NCI-H1105 treated with DMSO at 0.1 percent for 48 hours (cell line): ENCODE results near the gene TF.
"Not testable (repeated sequence)": the region's sequence is repeated elsewhere in the genome, so short reads cannot be mapped to it uniquely, and the experiment has no call there.

Experiments
- DNase-seq: peaks from one replicate; lab custom pipeline; 2025; lab: John Stamatoyannopoulos, UW

The TF gene

DNA sequence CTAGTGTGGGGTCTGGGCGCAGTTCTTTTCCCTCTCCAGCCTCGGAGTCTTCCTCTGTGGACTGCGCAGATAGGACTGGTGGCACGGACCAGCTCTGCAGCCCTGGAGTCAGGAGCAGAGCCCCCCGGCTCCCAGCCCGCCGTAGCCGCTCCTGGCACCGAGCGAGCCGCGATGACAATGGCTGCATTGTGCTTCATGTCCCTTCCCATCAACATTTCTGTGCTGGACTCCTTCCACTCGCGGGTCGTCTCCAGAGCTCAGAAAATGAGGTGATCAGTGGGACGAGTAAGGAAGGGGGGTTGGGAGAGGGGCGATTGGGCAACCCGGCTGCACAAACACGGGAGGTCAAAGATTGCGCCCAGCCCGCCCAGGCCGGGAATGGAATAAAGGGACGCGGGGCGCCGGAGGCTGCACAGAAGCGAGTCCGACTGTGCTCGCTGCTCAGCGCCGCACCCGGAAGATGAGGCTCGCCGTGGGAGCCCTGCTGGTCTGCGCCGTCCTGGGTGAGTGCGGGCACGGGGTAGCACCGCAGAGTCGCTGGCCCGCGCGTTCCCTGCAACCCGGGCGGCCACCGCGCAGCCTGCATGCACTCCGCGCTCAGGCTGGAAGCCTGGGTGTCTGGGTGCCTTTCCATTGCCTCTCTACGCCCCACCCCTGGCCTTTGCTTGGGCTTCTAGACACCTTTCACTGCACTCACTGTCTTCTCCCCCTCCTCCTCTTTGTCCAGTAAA lies at the start of gene TF:
Gene TF (plus strand): TSS at position 413 of the 731 bp plus-strand sequence. CDS start 48 bp downstream, at position 461.
- no peak for DNase-seq

GRCh38 chr3:133697960-133698359 lies 48.2 kb upstream of the TF start:
- DNase-seq: no peak

DNA sequence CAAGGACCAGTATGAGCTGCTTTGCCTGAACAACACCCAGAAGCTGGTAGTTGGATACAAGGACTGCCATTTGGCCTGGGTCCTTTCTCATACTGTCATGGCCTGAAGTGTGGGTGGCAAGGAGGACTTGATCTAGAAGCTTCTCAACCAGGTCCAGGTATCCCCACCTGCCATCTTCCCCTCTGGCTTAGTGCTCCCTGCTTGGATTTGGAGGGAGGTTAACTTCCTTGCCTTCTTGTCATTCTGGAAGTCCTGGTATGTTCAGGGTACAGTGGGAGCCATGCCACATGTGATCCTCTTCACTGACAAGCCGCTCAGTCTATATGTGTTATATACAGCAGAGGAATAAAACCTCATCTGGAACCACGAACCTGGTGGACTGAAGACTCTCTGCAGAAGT lies 46.7 kb upstream of the TF start:
- no peak for DNase-seq

DNA sequence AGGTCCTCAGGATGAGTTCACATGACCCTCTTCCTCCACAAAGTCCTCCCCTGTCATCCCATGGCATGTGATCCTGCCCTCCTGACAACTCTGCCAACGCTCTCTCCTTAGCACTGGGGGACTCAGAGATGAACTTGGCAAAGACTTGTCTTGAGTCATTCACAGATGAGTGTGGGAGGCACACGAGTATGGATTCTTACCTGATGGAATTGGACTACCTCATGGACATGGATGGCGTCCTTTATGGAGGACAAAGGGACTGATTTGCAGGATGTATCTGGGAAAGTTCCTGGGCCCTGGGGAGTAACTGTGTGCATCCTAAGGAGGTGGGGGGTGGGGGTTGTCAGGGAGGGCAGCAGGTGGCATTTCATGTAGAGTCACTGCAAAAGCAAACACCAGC lies 46.3 kb upstream of the TF start:
- no peak for DNase-seq

DNA sequence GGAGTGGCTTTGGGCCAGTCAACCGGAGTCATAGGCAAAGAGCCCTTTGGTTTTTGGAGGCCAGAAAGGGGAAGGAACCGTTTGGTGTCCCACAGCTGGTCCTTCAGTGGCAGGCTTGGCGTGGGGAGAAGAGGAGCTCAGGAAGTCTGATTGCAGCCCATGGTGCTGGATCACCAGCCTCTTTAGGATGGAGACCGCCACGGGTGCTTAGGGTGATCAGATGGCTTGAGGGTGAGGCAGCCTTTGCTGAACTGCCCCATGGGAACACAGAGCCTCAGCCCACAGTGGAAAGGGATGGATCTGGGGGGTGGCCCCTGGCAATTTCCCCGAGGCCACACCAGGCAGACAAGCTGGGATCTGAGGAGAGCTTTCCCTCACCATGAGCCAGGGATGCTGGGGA lies 45.8 kb upstream of the TF start:
- DNase-seq: no peak

- no peak for DNase-seq
Observed at GRCh38 chr3:133701435-133702358, 44.5 kb upstream of the TF start.

DNA sequence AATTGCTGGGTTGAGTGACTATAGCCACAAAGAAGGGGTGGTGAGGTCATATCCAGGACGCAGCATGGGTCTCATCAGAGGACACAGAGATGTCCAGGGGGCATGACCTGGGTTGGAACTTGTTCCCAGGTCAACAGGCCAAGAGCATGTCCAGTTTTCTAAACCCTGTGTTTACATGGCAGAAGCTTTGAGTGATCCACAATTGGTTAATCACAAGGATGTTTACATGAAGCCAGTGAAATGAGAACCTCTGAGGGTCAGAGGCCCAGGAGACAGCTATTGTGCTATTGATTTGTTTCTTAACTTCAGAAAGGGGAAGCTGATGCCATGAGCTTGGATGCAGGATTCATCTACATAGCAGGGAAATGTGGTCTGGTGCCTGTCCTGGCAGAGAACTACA lies 42.3 kb upstream of the TF start:
- no peak for DNase-seq

- no peak for DNase-seq
Observed at GRCh38 chr3:133706033-133706432, 40.2 kb upstream of the TF start.

DNA sequence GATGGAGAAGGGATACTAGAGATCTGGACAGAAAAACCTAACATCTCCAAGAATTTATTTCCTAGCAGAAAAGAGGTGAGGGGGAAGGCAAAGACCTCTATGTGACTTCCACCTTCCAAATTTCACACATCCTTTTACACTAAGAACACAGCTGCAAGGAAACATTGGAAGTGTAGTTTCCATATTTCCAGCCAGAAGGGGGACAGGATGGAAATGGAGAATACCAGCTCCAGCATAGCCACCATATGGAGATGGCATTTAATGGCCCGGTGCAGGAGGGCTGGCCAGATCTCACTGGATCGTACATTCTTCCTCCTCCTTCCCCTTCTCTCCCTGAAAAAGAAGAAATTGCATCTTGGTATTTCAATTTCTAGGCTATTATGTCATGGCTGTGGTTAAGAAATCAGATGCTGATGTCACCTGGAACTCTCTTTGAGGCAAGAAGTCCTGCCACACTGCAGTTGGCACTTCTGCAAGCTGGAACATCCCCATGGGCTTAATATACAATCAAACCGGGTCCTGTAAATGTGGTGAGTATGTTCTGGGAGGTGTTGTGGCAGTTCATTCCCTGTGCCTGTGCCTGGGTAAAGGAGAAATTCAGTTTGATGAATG lies 36.9 kb upstream of the TF start:
- no peak for DNase-seq

DNA sequence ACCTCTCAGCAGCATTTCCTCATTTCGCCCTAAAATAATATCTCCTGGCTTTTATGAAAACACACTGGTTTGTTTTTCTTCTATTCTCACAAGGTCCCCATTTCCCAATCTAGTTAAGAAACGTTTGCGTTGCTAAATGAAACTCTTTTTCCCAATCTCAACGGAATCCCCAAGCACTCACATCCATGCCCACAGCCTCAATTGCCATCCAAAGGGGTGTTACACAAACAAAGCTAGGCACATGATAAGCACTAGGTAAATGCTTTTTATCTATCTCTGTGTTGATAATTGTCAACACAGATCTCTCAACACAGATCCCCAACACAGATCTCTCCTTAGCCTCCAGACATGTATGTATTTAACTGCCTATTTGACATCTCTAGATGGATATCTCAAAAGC lies 35.2 kb upstream of the TF start:
- no peak for DNase-seq

DNA sequence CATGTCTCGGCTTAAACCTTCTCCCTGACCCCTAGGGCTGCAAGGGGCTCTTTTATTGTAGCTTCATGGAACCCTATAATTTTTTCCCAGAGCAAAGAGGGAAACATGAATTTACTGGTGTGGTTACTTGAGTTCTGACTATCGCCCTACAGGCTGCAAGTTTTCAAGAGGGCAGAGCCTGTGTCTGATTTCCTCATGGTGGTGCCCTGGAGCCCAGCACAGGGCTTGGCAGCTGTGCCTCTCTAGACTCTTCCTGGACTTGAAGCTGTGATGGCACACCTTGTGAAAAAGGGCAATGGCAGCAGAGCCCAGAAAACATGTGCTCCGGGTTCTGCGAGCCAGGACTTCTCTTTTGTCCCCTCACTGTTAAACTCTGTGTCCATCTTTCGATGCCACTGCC lies 34.2 kb upstream of the TF start:
- DNase-seq: no peak

DNA sequence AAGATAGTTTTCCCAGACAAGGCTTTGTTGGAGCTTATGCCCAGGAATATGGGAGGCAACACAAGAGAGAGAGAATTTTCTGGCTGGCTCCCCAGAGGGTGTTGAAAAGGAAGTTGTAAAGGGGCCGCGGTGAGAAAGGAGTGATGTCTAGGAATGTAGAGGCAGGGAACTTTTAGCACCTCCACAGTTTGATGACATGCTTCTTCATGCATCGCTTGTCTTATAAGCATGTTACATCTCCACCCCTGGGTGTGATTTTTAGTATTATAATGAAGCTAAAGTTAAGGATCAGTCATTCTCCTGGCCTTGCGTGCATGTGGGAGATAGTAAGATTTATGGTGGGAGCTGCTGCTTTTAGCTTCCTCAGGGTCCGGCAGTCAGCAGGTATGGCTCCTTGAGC lies 32.8 kb upstream of the TF start:
- no peak for DNase-seq

DNA sequence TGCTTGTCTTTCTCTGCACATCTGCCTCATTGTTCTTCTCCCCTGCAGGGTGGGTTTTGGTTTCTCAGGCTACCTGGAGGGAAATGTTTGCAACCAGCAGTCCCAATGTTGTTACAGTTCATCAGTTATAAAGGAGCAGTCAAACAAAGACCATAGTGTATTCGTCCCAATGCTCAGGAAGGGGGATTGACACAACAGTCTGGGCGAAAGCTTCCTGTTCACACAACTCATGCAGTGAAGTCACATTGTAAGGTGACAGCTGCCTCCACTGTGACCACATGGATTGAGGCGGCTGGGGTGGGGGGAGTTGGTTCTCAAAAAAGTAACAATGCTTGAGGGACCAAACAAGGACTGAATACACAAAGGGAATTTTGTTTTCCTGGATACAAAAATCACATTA lies 28.8 kb upstream of the TF start:
- DNase-seq: no peak

DNA sequence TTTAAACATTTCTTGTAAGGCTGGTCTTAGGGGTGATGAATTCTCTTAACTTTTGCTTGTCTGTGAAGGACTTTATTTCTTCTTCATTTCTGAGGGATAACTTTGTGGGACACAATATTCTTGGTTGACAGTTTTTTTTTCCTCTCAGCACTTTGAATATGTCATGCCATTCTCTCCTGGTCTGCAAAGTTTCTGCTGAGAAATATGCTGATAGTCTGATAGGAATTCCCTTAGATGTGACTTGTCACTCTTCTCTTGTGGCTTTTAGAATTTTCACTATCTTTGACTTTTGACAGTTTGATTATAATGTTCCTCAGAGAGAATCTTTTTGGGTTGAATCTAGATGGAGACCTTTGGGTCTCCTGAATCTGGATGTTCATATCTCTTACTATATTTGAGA lies 23.3 kb upstream of the TF start:
- no peak for DNase-seq

DNA sequence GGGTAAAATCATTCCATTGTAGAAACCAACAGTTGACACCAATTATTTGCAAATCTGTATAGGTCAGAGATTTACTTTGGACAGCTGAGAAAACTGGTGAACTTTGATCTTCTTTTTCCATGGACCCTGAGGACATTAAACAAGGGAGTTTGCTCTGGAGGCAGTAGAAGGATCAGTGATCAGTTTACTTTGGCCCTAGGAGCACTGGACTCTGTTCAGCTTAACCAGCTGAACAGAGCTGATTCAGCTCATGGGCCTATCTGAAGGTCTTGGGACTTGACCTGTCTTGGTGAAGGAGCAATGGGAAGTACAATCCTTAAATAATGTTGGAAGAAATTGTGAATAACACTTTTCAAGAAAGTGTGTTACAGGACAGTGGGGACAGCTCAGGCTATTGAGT lies 15.2 kb upstream of the TF start:
- no peak for DNase-seq

DNA sequence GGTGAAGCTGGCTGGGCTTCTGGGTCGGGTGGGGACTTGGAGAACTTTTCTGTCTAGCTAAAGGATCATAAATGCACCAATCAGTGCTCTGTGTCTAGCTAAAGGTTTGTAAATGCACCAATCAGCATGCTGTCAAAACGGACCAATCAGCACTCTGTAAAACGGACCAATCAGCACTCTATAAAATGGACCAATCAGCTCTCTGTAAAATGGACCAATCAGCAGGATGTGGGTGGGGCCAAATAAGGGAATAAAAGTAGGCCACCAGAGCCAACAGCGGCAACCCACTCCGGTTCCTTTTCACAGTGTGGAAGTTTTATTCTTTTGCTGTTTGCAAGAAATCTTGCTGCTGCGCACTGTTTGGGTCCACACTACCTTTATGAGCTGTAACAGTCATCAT lies 14.0 kb upstream of the TF start:
- not testable (repeated sequence) for DNase-seq

DNA sequence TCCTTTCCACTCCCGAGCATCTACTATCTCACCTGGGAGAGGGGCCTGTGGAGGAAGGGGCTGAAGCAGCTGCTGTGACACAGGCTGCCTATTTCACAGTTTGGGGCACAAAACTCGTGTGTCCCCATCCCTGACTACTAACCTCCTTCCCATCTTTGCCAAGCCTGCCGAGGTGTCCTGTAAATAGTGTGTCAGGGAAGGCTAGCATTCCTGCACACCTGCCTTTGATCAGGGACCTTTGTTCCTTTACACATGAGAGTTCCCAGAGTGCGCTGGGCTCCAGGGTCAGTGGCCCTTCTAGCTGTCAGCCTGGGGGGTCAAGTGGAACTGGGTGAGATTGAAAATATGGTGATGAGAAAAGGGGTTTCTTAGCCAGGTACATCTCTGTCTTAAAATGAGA lies 13.0 kb upstream of the TF start:
- DNase-seq: no peak

DNA sequence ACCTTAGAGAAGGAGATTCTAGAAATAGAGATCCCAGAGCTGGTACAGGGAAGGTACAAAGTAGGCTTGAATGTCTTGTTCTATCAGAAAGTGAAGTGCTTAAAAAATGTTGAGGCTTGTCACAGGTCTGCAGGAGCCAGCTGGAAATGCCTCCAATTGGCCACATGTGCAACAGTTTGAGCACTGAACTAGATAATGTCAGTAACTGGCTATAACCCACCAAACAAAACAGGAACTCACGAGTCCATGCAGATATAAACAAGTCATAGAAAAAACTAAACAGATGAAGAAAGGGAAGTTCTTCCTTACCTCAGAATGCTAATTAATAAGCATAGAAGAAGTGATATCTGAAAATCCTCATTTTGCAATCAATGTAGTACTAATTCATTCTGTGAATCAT lies 11.9 kb upstream of the TF start:
- DNase-seq: no peak

GRCh38 chr3:133742351-133743091 lies 3.7 kb upstream of the TF start:
- DNase-seq: no peak

- no peak for DNase-seq
Observed at GRCh38 chr3:133744241-133744640, 2.0 kb upstream of the TF start.

DNA sequence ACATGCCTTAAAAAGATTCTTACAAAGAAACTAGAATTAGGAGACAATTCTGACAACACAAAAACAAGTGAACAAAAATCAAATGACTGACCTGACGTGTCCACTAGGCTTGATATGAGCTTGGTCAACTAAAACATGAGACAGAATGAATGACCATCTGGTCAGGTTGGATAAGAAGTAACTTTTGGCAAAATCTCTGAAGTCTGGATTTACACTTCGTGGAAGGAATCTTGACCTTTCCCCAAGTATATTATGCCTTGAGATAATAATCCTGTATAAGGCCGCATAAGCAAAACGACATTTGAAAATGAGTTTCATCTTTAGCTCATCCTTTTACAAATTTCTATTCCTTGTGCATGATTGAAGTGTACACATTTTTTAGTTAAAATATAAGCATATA lies 1.1 kb upstream of the TF start:
- DNase-seq: no peak

GRCh38 chr3:133746712-133747066 lies 496 bp downstream of the TF start:
- DNase-seq: no peak
